GM19463 (cell line): Measurements from ENCODE around the gene EPAS1.
"Not testable (repeated sequence)": the region's sequence is repeated elsewhere in the genome, so short reads cannot be mapped to it uniquely, and the experiment has no call there.

ENCODE experiments used
- ATAC-seq: cut with Tn5 transposase; IDR thresholded peaks from one replicate; pipeline ENCODE4 v1.9.1; 2021; ENCODE audit warnings: mild to moderate bottlenecking, moderate library complexity; ENCODE audit not compliant: unreplicated experiment

The EPAS1 gene

DNA sequence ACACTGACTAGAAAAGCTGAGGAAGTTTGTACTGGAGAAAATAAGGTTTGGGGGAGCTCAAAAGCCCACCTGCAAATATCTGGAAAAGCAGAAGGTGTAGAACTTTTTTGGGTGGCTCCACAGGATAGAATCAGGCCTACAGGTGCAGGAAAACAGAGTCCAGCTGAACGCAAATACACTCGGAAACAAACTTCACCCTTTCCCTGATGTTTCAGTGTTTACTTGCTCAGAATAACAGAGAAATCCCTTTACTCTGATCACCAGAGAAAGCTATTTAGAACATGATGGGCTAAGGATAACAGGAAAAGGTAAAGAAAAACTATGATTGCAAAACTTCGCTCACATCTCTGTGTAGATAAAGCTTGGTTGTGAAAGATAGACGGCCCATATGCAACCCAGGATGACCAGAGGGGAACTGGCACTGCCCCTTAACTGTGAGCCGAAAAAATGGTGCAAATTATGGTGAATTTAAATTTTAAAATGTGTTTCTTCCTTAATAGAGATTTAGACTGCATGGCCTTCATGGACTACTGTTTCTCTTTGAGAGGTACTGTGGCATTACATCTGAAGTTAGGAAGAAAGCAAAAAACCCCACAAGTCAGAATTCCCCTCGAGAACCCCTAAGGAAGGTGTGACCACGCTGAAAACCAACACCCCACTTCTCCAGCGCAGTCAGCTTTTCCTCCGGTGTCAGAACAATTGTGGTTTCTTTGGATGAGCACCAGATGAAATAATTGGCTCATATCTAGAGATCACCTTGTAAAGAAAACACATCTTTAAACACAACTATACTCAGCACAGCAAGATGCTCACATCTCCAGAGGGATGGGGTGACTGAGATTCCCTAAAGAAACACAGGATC lies 97.7 kb downstream of the EPAS1 start:
- no peak for ATAC-seq

DNA sequence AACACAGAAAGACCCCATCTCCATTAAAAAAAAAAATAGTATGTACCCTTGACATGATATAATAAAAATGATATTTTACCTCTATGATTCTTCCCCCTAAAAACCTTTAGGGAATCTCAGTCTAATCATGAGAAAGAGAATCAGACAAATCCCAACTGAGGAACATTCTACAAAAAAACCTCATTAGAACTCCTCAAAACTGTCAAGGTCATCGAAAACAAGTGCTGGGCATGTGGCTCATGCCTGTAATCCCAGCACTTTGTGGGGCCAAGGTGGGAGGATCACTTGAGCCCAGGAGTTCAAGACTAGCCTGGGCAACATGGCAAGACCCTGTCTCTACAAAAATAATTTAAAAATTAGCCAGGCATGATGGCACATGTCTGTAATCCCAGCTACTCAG lies 98.5 kb downstream of the EPAS1 start:
- not testable (repeated sequence) for ATAC-seq

DNA sequence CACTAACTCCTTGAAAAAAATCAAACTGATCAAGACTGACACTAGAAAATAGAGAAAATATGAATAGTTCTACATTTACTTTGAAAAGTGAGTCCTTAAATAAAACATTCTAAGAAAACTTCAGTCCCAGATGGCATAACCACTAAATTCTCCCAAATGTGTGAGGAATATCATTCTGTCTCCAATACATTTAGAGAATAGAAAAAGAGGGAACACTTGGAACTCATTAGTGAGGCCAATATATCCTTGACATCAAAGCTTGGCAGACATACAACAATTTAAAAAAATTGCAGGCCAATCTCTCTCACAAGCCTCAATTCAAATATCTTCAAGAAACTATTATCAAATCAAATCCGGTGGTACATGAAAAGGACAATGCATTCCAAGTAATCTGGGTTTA lies 102.8 kb downstream of the EPAS1 start:
- no peak for ATAC-seq

DNA sequence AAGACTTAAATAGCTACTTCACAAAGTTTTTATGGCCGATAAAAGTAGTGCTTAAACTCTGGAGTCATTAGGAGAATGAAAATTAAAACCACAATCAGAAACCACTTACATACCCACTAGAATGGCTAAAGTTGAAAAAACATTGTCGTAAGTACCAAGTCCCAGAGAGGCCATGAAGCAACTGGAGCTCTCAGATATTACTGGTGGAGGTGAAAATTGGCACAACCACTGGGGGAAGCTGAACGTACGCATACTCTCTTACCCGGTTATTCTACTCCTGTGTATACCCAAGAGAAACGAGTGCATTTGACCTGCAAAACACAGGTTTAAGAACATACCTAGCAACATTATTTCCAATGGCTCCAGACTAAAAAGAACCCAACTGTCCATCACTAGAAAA lies 105.7 kb downstream of the EPAS1 start:
- ATAC-seq = no peak

GRCh38 chr2:46404181-46404759 lies 107.1 kb downstream of the EPAS1 start:
- no peak for ATAC-seq

DNA sequence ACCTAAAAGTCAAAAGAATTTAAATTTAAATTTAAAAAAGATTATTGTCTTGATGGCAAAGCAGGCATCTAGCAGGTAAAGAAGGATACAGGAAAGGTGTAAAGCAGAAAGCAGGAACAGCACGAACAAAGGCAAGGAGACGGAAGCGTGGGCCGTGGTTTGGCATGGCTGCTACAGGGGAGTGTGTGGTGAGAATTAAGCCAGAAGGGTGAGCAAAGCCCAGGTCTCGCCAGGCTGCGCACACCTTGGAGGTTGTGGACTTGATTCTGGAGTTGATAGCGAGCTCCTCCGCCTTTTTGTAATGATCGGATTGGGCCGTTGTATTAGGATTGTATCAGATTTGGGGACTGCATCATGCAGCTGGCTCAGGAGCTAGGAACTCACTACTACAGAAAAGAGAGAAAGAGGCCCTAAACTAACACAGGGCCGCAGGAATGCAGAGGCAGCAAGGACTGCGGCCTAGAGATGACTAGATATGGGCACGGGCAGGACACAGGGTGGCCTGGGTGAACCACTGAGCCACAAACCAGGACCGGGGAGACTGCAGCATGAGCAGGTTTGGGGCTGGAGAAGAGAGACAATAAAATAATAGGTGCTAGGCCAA lies 110.7 kb downstream of the EPAS1 start:
- ATAC-seq = no peak

GRCh38 chr2:46409756-46410155 lies 112.5 kb downstream of the EPAS1 start:
- no peak for ATAC-seq

GRCh38 chr2:46410273-46411244 lies 113.4 kb downstream of the EPAS1 start:
- ATAC-seq = no peak

- no peak for ATAC-seq
Observed at GRCh38 chr2:46411245-46411641, 114.0 kb downstream of the EPAS1 start.

DNA sequence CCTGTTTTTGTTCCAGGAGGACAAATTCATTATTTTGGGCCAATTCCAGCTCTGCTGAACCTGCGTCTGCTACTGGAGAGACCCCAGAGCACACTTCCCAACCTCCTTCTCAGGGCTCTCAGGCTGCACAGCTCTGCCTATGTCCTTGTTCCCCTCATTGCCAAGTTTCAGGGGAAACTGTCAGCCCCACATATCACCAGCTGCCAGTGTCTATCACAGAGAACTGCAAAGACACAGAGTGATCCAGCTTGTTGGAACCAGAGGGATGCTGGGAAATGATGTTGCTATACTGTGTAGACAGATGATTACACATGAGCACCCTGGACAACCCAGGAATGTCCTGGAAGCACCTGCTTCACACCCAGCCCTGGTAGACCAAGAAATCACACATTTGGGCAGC lies 114.8 kb downstream of the EPAS1 start:
- ATAC-seq = no peak

DNA sequence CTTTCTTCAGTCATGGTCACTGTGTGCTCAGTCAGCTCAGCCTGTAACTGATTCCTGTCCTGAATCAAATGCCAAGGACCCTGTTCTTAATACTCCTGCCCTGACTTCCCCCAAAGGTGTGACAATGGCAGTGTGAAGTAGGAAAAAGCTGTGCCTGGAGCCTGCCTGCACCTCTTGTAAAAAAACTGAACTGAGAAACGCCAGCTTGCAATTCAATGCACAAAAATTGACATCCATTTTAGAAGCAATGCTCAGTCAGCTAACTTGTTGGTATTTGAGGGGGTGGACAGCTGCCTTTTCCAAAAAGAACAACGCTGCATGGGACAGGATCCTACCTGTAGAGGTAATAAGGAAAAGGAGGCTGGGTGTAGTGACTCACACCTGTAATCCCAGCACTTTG lies 115.9 kb downstream of the EPAS1 start:
- ATAC-seq = no peak

DNA sequence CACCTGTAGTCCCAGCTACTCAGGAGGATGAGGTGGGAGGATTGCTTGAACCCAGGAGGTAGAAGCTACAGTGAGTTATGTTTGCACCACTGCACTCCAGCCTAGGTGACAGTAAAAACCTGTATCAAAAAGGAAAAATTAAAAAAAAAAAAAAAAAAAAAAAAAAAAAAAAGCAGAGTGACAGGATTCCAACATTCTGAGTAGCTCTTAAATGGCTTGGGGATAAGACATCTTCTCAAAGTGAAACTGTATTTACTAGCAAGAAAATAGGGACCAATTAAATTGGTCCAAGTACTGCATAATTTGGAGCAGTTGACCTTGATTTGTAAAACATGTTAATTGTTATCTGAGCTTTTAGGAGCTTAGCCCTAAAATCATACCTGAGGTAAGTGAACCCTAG lies 116.4 kb downstream of the EPAS1 start:
- no peak for ATAC-seq

- no peak for ATAC-seq
Observed at GRCh38 chr2:46414701-46415100, 117.5 kb downstream of the EPAS1 start.

DNA sequence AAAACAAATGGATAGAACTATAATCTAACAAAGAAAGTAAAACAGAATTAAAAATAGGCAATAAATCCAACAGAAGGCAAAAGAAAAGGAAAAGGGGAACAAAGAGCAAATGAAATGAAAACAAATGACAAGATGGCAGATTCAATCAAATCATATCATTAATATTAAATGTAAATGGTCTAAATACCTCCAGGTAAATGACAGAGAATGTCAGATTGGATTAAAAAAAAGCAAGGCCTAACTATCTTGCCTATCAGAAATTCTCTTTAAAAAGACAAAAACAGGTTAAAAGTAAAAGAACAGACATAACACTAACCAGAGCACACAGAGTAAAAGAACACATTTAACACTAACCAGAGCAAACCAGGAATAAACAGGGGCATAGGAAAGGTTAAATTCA lies 119.1 kb downstream of the EPAS1 start:
- ATAC-seq = no peak

DNA sequence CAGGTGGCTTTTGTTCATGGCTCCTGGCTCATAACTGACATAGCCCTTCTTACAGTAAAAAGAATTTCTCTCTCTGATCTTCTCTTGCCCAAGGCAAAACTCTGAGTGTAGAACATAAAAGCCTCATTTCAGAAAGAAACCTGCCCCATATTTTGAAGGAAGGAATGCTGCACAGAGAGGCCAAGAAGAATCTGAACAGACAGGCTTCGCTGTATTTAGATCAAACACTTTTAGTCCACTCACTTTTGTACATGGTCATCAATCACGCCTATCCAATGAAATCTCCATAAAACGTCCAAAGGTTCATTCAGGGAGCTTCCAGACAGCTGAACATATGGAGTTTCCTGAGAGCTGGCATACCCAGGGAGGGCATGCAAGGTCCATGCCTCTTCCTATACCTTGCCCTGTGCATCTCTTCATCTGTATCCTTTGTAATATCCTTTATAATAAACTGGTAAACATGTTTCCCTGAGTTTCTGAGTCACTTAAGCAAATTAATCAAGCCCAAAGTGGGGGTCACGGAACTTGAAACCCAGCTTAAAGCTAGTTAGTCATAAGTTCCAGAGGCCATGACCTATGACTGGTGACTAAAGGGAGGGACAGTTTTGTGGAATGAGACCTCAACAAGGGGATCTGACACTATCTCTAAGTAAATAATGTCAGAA lies 119.7 kb downstream of the EPAS1 start:
- ATAC-seq = no peak

GRCh38 chr2:46420945-46421344 lies 123.7 kb downstream of the EPAS1 start:
- no peak for ATAC-seq

GRCh38 chr2:46421361-46421760 lies 124.2 kb downstream of the EPAS1 start:
- ATAC-seq = no peak

DNA sequence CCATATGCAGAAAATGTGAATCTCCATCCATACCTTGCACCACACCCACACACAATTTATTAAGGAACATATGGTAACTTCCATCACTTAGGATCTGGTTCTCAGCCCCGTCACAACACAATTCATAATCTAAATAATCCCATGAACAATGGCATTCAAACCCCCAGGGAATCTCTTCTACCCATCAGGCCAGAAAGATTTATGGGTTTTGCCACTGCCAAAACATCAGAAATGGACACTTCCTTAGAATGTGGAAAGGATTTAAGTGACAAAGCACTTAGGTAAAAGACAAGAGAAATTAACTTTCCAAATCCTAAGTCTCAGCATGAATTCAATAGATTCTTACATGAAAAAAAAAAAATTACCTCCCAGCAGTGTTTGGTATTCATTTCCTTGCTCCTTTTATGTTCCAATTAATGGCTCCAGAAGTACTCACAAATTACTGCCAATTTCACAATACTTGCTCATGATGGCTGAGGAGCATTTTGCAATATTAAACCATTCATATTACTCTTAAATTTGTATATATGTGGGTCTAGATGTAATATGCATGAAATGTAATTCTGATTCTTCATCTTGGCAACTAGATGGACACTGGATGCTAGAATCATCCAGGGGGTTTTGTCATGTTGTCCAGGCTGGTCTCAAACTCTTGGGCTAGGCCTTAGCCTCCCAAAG lies 125.6 kb downstream of the EPAS1 start:
- ATAC-seq = no peak

GRCh38 chr2:46424937-46425336 lies 127.7 kb downstream of the EPAS1 start:
- ATAC-seq = no peak

GRCh38 chr2:46428911-46429436 lies 131.8 kb downstream of the EPAS1 start:
- no peak for ATAC-seq
